Prostate gland (tissue), 2 donors: ENCODE results near the gene MEGF10. TPM values are rescaled to one million over a fixed set of nuclear protein-coding genes. Genes with fewer than 3 reads are reported as not detected.
A peak's percentile ranks its signal among the peaks of the same experiment; 100 is the strongest.

Experiments used
- DNase-seq: peaks from one replicate; pipeline ENCODE4 v3.0.0-alpha.2; 2019; ENCODE audit warnings: low spot score
- H3K27ac ChIP-seq, 2 donors: fragments of 200-600 bp; sonication (generic); 2 replicates each; pipeline ENCODE4 v1.5.1; 2017 to 2019
- H3K27me3 ChIP-seq: fragments of 200-600 bp; sonication (generic); replicated peaks from 2 replicates; pipeline ENCODE4 v1.5.1; 2019; ENCODE audit not compliant: insufficient read depth
- H3K36me3 ChIP-seq, 2 donors: fragments of 200-600 bp; sonication (generic); 1 replicate in 1 of 2; 2 replicates in 1 of 2; pipeline versions ENCODE4 v1.5.1 to v1.8.1; 2017 to 2019
- H3K4me1 ChIP-seq: fragments of 200-600 bp; sonication (generic); replicated peaks from 2 replicates; pipeline ENCODE4 v1.5.1; 2019
- H3K4me3 ChIP-seq, 2 donors: fragments of 200-600 bp; sonication (generic); 2 replicates each; pipeline ENCODE4 v1.5.1; 2017 to 2019
- H3K9me3 ChIP-seq: fragments of 200-600 bp; sonication (generic); 2 replicates; pipeline ENCODE4 v1.5.1; 2017
- POLR2A ChIP-seq: fragments of 450-650 bp; IDR thresholded peaks from one replicate; pipeline ENCODE4 v1.6.1; 2016; ENCODE audit warnings: antibody characterized with exemption, mild to moderate bottlenecking
- POLR2AphosphoS5 ChIP-seq: sonication (generic); formaldehyde crosslinking; IDR thresholded peaks from one replicate; pipeline ENCODE4 v1.6.1; 2017; ENCODE audit warnings: antibody characterized with exemption
- WGBS: methylation state at CpG from one replicate; pipeline ENCODE4 v1.1.5; 2018; 5-methylcytosine and 5-hydroxymethylcytosine counted together
- intact Hi-C: fragments of 100-400 bp; cut with DNase I; formaldehyde crosslinking; loops from one replicate; pipeline ENCODE4 v1.14.2; 2022
- total RNA-seq, 2 donors: library from RNA; depleted of rRNA; stranded (reverse); fragments of >200 nt; gene quantifications; one replicate each; pipeline ENCODE4 v1.1.0, GENCODE V29; 2016
- TF ChIP-seq, protein P1 (sequence below), 4 experiments: fragments of 200-600 bp in 2 of 4; fragments of 450-650 bp in 2 of 4; sonication (generic) in 2 of 4; IDR thresholded peaks; 1 replicate in 3 of 4; 2 replicates in 1 of 4; pipeline ENCODE4 v1.5.1; 2016 to 2019; ENCODE audit warnings: antibody characterized with exemption in 4 of 4, mild to moderate bottlenecking in 2 of 4, moderate library complexity in 2 of 4

MEGF10 gene
- total RNA-seq, 2 donors from 2014 or later, result 0.77 to 7.9 TPM

DNA sequence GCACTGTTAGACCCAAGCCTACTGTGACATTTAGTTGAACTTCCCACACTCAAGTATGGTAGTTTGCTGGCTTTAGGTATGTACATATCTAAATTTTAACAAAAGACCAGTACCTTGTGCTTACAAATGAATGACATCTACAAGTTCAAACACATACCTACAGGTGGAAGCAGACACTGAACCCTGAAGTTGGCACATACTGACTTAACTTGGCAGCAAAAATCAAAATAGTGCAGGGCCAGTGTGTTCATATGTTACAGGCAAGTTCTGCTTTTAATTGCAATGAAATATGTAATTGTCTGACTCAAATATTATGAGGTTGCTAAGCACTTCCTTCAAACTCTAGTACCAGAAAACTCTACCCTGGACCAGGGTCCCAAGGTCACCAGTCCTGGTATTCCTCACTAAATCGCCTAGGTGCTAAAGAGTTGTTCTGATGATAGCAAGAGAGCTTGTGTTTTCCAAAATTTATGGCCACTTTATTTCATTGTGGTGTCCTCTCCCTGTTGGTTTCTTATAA is 77.4 kb downstream of the MEGF10 start:
- intact Hi-C loops, result no loop called here
- H3K27me3 ChIP-seq, result no peaks in the 10 kb centered on the region
- H3K9me3 ChIP-seq, result no peaks in the 10 kb centered on the region
- no peak overlapping the region for H3K4me3 ChIP-seq
- peak; percentile 17 for TF ChIP-seq POLR2AphosphoS5
- TF ChIP-seq, protein P1, sequence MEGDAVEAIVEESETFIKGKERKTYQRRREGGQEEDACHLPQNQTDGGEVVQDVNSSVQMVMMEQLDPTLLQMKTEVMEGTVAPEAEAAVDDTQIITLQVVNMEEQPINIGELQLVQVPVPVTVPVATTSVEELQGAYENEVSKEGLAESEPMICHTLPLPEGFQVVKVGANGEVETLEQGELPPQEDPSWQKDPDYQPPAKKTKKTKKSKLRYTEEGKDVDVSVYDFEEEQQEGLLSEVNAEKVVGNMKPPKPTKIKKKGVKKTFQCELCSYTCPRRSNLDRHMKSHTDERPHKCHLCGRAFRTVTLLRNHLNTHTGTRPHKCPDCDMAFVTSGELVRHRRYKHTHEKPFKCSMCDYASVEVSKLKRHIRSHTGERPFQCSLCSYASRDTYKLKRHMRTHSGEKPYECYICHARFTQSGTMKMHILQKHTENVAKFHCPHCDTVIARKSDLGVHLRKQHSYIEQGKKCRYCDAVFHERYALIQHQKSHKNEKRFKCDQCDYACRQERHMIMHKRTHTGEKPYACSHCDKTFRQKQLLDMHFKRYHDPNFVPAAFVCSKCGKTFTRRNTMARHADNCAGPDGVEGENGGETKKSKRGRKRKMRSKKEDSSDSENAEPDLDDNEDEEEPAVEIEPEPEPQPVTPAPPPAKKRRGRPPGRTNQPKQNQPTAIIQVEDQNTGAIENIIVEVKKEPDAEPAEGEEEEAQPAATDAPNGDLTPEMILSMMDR (IDR thresholded peaks at IDR 0.05), result no peak
- peak; percentile 19 for DNase-seq
- H3K36me3 ChIP-seq, result no peaks in the 10 kb centered on the region
- WGBS, result 25% methylated on average over 1 of the region's 1 CpG
- H3K27ac ChIP-seq, result no peak overlapping the region
- no peaks in the 10 kb centered on the region for H3K4me1 ChIP-seq

DNA sequence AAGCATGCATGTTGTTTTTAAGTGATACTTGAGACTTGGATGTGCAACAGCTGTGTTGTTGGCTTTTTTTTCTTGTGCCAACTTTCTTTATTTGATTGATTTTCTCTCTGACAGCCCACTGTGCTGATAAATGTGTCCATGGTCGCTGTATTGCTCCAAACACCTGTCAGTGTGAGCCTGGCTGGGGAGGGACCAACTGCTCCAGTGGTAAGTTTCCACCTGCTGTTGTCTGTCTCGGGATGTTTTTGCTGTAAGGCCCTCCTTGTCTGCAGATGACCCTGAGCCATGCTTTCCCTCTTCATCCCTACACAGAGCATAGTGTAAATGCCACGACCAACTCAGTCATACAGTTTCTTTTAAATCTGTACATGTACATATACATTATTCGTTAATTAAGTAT is 79.2 kb downstream of the MEGF10 start:
- Histone ChIP-seq H3K27ac (no peak overlapping the region), H3K4me1 (no peaks in the 10 kb centered on the region), H3K4me3 (no peak overlapping the region), H3K36me3 (no peaks in the 10 kb centered on the region), H3K27me3 (no peaks in the 10 kb centered on the region), H3K9me3 (no peaks in the 10 kb centered on the region)
- no peak for TF ChIP-seq POLR2A
- TF ChIP-seq, protein P1 (IDR thresholded peaks at IDR 0.05), result no peak
- TF ChIP-seq POLR2AphosphoS5, result no peak
- WGBS, result 73% methylated on average over 4 of the region's 4 CpGs
- DNase-seq, result no peak
- intact Hi-C loops, result no loop called here

DNA sequence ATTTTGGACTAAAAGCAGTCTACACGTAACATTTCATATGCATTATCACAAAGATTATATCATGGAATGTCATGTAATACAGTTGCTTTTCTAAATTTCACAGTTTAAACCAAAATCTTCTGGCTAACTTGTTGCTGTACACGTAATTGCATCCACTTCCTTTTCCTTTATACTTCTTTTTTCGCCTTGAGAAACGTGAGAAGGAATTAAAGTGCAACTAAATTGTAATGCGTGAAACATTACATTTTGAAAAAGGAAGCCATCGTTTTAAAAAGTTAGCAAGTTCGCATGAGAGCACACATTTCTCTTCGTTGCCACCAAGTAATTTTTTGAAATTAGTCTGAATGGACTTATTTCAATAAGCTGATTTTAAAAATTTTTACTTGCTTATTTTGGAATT is 80.0 kb downstream of the MEGF10 start:
- no peak overlapping the region for H3K4me3 ChIP-seq
- no peak for DNase-seq
- H3K9me3 ChIP-seq, result no peaks in the 10 kb centered on the region
- H3K27ac ChIP-seq, result no peak overlapping the region
- TF ChIP-seq, protein P1 (IDR thresholded peaks at IDR 0.05), result no peak
- no peak for TF ChIP-seq POLR2AphosphoS5
- no peak for TF ChIP-seq POLR2A
- H3K27me3 ChIP-seq, result no peaks in the 10 kb centered on the region
- H3K4me1 ChIP-seq, result no peaks in the 10 kb centered on the region
- no peaks in the 10 kb centered on the region for H3K36me3 ChIP-seq
- WGBS, result 84% methylated on average over 8 of the region's 8 CpGs
- intact Hi-C loops, result no loop called here

DNA sequence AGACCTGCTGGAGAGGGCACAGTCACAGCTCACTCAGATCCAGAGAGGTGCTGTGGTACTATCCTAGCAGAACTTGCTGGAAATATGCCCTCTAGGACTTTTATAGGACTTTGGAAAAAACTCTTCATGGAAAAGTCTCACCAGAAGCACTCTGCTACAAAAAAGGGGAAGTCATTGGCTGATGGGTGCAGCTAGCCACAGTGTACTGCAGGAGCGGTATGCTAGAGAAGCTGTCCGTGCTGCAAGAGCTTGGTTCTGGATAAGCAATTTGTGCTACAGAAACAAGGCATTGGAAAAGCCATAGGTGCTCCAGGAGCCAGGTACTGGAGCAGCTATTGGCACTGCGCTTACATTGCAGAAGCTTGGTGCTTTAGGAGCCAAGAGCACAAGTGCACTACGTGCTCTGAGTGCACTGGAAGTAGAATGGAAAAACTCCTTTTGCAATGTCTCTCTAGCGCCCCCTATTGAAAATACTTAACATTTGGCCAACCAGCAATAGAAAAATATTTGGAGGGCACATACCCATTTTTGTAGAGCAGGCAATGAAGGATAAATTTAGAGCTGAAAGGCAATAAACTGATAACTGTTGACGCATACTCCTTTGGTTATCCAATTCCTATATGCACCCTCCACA is 83.4 kb downstream of the MEGF10 start:
- TF ChIP-seq POLR2AphosphoS5 (no peak), POLR2A (no peak)
- TF ChIP-seq, protein P1 (IDR thresholded peaks at IDR 0.05), result peak in 1 of 4 experiments; percentile 38
- intact Hi-C loops, result no loop called here
- no peak overlapping the region for H3K4me3 ChIP-seq
- no peaks in the 10 kb centered on the region for H3K4me1 ChIP-seq
- no peak for DNase-seq
- H3K9me3 ChIP-seq, result no peaks in the 10 kb centered on the region
- no peaks in the 10 kb centered on the region for H3K27me3 ChIP-seq
- WGBS, result 89% methylated on average over 6 of the region's 6 CpGs
- no peaks in the 10 kb centered on the region for H3K36me3 ChIP-seq
- no peak overlapping the region for H3K27ac ChIP-seq

DNA sequence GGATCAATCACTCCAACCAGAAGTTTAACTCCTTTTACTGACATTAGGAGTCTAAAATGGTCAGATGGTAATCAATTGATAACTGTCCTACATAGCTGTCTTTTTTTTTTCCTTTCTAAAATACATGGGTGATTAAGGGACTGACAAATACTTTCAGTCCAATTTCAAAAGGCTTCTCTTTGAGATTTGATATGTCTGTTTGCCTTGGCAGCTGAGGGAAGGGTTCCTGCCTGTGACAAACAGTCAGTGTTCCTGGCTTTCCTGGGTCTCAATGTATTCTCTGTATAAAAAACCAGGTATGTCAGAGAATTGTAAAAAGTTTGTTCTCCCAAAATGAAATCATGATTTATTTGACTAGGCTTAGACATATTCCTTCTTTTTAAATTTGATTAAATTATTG is 84.5 kb downstream of the MEGF10 start:
- H3K27me3 ChIP-seq, result no peaks in the 10 kb centered on the region
- H3K36me3 ChIP-seq, result no peaks in the 10 kb centered on the region
- no peaks in the 10 kb centered on the region for H3K9me3 ChIP-seq
- TF ChIP-seq POLR2A (no peak), POLR2AphosphoS5 (no peak)
- TF ChIP-seq, protein P1 (IDR thresholded peaks at IDR 0.05), result no peak
- no peak for DNase-seq
- no peak overlapping the region for H3K27ac ChIP-seq
- H3K4me1 ChIP-seq, result no peaks in the 10 kb centered on the region
- intact Hi-C loops, result no loop called here
- no peak overlapping the region for H3K4me3 ChIP-seq
